Measurements from ENCODE around the gene NEUROG2.

DNA sequence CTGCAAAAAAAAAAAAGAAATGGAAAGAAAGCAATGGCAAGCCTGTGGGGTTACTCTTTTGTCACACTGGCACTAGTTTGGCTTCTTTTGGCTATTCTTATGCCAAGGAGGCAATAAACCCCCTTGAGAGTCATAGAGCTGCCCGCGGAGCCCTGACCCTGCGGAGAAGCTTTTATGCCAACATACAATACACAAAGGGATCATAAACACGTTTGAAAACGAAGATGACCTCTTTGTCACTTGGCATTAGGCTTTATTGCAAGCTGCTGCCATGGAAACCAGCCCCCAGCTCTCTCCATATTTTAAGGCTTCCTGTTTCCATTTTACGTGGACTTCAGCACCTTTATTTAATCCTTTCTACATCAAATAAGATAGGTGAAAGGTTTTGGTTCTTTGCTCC, 7.6 kb downstream of the NEUROG2 start:
- TF ChIP-seq CTCF (conservative IDR thresholded peaks at IDR 0.05 in 1 of 2, IDR thresholded peaks at IDR 0.05 in 1 of 2; ENCODE audit: extremely low read depth in 1 of 2, insufficient read depth in 1 of 2, low read depth in 1 of 2, low read length in 2 of 2) = no peak
- TF ChIP-seq EZH2 (IDR thresholded peaks at IDR 0.05; ENCODE audit: borderline replicate concordance, low read length) = no peak

All from mammary epithelial cell (primary cell).